Measurements from ENCODE around the gene SPATA17. TPM values are rescaled to one million over a fixed set of nuclear protein-coding genes. Genes with fewer than 3 reads are reported as not detected.

Gene SPATA17
- total RNA-seq, 1 donor from 2014 or later = 0.40 TPM

DNA sequence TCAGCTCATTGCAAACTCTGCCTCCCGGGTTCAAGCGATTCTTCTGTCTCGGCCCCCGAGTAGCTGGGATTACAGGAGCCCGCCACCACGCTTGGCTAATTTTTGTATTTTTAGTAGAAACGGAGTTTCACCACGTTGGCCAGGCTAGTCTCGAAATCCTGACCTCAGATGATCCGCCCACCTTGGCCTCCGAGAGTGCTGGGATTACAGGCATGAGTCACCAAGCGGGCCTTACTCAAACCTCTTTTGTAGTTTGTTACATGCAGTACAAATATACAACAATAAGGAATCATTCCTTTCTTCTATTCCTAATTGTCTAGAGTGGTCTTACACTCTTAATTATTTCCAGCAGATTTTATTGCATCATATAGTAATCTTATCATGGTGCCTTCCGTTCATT lies 16.6 kb downstream of the SPATA17 start:
- no peak overlapping the region for H3K4me3 Mint-ChIP-seq (ENCODE audit: unreplicated experiment)
- TF ChIP-seq, protein P1, sequence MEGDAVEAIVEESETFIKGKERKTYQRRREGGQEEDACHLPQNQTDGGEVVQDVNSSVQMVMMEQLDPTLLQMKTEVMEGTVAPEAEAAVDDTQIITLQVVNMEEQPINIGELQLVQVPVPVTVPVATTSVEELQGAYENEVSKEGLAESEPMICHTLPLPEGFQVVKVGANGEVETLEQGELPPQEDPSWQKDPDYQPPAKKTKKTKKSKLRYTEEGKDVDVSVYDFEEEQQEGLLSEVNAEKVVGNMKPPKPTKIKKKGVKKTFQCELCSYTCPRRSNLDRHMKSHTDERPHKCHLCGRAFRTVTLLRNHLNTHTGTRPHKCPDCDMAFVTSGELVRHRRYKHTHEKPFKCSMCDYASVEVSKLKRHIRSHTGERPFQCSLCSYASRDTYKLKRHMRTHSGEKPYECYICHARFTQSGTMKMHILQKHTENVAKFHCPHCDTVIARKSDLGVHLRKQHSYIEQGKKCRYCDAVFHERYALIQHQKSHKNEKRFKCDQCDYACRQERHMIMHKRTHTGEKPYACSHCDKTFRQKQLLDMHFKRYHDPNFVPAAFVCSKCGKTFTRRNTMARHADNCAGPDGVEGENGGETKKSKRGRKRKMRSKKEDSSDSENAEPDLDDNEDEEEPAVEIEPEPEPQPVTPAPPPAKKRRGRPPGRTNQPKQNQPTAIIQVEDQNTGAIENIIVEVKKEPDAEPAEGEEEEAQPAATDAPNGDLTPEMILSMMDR (IDR thresholded peaks at IDR 0.05) = no peak
- H3K4me1 Mint-ChIP-seq (ENCODE audit: unreplicated experiment) = no peaks in the 10 kb centered on the region
- peaks cover 19% of the 10 kb centered on the region for H3K27me3 Mint-ChIP-seq (ENCODE audit: unreplicated experiment)
- no peaks in the 10 kb centered on the region for H3K36me3 Mint-ChIP-seq (ENCODE audit: unreplicated experiment)
- no peak for DNase-seq (ENCODE audit: extremely low spot score, unreplicated experiment)
- no peak overlapping the region for H3K27ac Mint-ChIP-seq (ENCODE audit: unreplicated experiment)
- H3K9me3 Mint-ChIP-seq (ENCODE audit: unreplicated experiment) = no peaks in the 10 kb centered on the region

DNA sequence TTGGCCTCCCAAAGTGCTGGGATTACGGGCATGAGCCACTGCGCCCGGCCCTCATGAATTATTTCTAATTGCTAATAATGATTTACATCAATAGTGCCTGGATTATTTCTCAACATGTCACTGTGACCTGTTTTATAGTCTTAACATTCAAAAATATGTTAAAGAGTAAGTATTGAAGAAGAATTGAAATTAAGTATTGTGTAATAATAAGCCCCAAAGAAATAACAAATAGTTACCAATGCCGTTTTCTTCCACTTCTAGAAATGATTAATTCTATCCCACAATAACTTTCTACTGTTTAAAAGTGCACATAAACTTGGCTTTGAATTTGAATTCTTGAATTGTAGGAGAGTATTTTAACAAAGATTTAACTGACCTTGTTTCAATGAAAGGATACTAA lies 19.5 kb downstream of the SPATA17 start:
- Mint-ChIP-seq H3K9me3 (ENCODE audit: unreplicated experiment) (no peaks in the 10 kb centered on the region), H3K27me3 (ENCODE audit: unreplicated experiment) (peaks cover 6% of the 10 kb centered on the region), H3K4me3 (ENCODE audit: unreplicated experiment) (no peak overlapping the region), H3K4me1 (ENCODE audit: unreplicated experiment) (no peaks in the 10 kb centered on the region), H3K36me3 (ENCODE audit: unreplicated experiment) (no peaks in the 10 kb centered on the region), H3K27ac (ENCODE audit: unreplicated experiment) (no peak overlapping the region)
- no peak for DNase-seq (ENCODE audit: extremely low spot score, unreplicated experiment)
- TF ChIP-seq, protein P1 (IDR thresholded peaks at IDR 0.05) = no peak

DNA sequence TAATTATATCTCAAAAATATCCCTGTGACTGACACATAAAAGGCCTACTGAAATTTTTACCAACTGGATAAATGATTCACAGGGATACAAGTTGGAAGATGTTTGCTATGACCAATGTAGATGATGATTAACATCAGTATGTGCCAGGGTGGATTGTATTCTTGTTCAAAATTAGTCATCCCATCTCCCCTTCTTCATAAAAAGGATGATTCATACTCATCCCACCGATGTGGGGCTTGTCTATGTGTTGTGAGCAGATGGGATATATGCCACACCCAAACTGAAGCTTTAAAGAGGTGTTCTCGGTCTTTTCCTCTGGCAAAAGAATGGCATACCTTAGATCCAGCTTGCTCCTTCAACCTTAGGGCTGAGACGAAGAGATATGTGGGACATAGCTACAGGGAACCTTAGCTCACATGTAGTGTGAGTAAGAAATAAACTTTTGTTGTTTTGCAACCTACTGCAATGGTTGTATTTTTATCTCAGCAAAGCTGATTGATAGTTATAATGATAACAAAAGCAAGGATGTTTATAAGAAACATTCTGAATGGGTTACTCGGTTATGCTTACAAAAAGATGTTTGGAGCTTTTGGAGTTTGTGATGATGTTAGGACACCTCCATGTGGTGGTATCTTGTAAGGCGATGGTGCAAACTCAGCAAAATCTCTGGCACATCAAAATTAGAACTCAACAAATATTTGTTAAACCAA lies 29.4 kb downstream of the SPATA17 start:
- Mint-ChIP-seq H3K36me3 (ENCODE audit: unreplicated experiment) (no peaks in the 10 kb centered on the region), H3K9me3 (ENCODE audit: unreplicated experiment) (no peaks in the 10 kb centered on the region), H3K27me3 (ENCODE audit: unreplicated experiment) (peaks cover 4% of the 10 kb centered on the region), H3K4me1 (ENCODE audit: unreplicated experiment) (no peaks in the 10 kb centered on the region), H3K4me3 (ENCODE audit: unreplicated experiment) (no peak overlapping the region), H3K27ac (ENCODE audit: unreplicated experiment) (no peak overlapping the region)
- no peak for DNase-seq (ENCODE audit: extremely low spot score, unreplicated experiment)
- TF ChIP-seq, protein P1 (IDR thresholded peaks at IDR 0.05) = peak; percentile 60

DNA sequence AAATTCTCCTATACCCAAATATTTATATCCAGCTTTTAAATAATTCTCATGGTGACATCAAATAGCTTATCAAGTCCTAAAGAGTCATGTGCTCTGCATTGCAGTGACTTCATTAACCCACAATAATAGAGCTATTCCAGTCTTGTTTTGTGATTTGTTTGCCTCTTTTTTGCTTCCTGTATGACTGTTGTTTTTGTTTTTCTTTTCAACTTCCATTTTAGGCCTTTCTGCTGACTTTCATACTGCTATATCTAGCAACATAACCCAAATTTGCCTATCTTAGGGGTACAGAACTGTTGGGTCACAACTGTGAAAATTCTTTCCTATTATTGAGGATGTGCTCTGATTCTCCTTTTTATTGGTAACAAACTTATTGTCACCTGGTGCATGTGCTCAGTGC lies 30.3 kb downstream of the SPATA17 start:
- H3K27me3 Mint-ChIP-seq (ENCODE audit: unreplicated experiment) = peaks cover 4% of the 10 kb centered on the region
- no peak for DNase-seq (ENCODE audit: extremely low spot score, unreplicated experiment)
- TF ChIP-seq, protein P1 (IDR thresholded peaks at IDR 0.05) = no peak
- no peak overlapping the region for H3K4me3 Mint-ChIP-seq (ENCODE audit: unreplicated experiment)
- H3K27ac Mint-ChIP-seq (ENCODE audit: unreplicated experiment) = no peak overlapping the region
- no peaks in the 10 kb centered on the region for H3K36me3 Mint-ChIP-seq (ENCODE audit: unreplicated experiment)
- no peaks in the 10 kb centered on the region for H3K9me3 Mint-ChIP-seq (ENCODE audit: unreplicated experiment)
- H3K4me1 Mint-ChIP-seq (ENCODE audit: unreplicated experiment) = no peaks in the 10 kb centered on the region

DNA sequence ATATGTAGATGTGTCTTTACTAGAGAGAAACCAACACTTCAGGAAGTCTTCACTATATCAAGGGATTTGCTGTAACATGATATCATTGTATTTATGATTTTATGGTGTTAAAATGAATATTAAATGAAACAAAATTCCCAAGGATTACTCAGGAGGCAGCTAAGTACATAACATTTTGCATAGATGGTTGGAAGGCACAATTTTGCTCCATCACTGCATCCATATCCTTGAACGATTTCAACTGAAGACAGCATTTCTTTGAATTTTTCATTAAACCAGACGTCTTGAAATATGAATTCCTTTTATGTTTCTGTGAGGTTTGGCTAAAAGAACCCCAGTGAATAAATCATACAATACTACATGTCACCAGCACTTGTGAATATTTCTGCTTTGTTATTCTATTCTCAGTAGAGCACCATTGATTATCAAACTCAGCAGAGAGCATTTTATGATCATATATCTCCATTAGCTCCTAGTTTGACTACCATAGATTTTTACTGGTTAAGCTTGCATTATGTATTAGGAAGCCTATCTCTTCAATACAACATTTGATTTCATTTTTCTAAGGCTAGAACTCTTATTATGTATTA lies 37.3 kb downstream of the SPATA17 start:
- no peaks in the 10 kb centered on the region for H3K36me3 Mint-ChIP-seq (ENCODE audit: unreplicated experiment)
- TF ChIP-seq, protein P1 (IDR thresholded peaks at IDR 0.05) = no peak
- no peak overlapping the region for H3K4me3 Mint-ChIP-seq (ENCODE audit: unreplicated experiment)
- no peak for DNase-seq (ENCODE audit: extremely low spot score, unreplicated experiment)
- no peaks in the 10 kb centered on the region for H3K9me3 Mint-ChIP-seq (ENCODE audit: unreplicated experiment)
- peaks cover 13% of the 10 kb centered on the region for H3K27me3 Mint-ChIP-seq (ENCODE audit: unreplicated experiment)
- no peaks in the 10 kb centered on the region for H3K4me1 Mint-ChIP-seq (ENCODE audit: unreplicated experiment)
- H3K27ac Mint-ChIP-seq (ENCODE audit: unreplicated experiment) = no peak overlapping the region

Data from osteocyte (in vitro differentiated cells).